GM12874 (cell line): Measurements from ENCODE around the gene PCSK9.

Experiments
- CTCF ChIP-seq: IDR thresholded peaks from 2 replicates; pipeline ENCODE4 v1.5.1; 2011; ENCODE audit warnings: low read depth, mild to moderate bottlenecking, control low read depth, low read length, moderate library complexity; ENCODE audit not compliant: insufficient read depth

The PCSK9 gene

GRCh38 chr1:55064071-55064581 lies 24.8 kb downstream of the PCSK9 start:
- TF ChIP-seq CTCF, result peak; percentile 59

DNA sequence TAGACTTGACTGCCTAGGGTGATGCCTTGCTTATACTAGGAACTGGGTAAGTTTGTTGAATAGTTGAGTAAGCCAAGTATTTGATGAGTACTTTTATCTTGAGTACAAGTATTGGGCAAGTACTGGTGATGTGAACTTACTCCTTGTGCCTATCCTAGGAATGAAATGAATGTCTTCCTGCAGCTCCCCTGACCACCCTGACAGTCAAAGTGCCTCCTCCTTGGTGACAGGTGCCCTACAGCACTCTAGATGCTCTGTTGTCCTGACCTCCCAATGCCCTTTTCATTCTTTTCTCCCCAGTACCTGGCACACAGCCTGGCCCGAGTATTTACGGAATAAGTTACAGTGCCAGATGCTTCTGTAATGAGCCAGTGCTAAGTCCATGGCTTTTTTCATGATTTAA lies 25.5 kb downstream of the PCSK9 start:
- no peak for TF ChIP-seq CTCF

DNA sequence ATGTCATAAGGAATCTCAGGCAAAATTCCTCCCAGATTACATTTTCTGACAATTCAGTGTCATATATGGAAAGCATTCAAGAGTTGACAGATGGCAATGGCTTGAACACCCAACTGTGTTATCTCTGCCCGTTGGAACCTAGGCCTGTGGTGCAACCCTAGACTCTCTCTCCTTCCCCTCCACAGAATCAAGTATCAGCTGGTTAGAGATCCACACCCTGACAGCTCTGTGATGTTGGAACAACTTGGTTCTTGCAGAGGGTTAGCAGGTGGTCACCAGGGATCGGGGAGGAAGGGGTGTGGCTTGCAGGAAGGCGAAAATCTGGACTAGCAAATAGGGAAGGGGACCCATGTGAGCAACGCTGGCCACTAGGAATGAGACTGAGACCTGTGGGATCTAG lies 26.3 kb downstream of the PCSK9 start:
- no peak for TF ChIP-seq CTCF

- TF ChIP-seq CTCF, result no peak
Observed at GRCh38 chr1:55067022-55067778, 27.9 kb downstream of the PCSK9 start.

- TF ChIP-seq CTCF, result no peak
Observed at GRCh38 chr1:55067914-55068313, 28.6 kb downstream of the PCSK9 start.

DNA sequence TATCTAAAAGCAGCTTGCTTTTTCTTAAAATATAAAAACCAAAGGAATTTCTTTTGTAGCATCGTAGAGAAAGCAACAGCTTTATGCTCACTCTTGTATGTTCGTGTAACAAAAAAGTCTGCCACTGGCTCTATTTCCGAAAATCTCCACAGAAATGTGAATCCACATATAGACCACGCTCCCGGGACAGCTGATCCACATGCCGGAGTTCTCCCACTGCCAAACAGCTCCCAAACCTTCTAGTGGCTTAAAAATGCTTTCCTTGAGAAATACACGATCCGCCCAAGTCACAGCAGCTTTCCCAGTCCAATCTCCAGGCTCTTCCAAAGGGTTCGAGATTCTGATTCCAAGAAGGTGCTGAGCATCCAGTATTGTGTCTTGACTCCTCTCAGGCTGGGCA lies 29.3 kb downstream of the PCSK9 start:
- no peak for TF ChIP-seq CTCF

GRCh38 chr1:55069280-55069679 lies 29.9 kb downstream of the PCSK9 start:
- no peak for TF ChIP-seq CTCF
